ENCODE data around the gene DSTYK.
A peak's percentile ranks its signal among the peaks of the same experiment; 100 is the strongest.
"Not testable (repeated sequence)": the region's sequence is repeated elsewhere in the genome, so short reads cannot be mapped to it uniquely, and the experiment has no call there.

Gene DSTYK

DNA sequence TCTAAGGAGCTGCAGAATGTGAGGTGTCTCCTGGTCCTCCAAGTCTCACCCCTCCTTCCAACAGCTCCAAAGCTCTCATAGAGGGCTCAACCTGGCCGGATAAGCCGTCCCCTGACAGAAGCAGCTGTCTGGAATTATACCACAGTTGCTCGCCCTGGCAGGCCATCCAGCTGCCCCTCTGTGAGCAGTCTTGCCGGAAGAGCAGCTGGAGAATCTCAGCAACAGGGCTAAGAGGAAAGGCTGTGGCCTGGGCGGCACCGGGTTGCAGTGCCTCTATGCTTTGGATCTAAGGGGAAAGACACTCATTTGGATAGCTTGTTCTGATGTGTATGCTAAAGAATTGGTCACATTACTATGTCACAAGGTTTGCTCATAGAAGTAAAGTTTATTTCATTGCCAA is 28.6 kb upstream of the DSTYK start:
- DNase-seq (ENCODE audit: low spot score): no peak

DNA sequence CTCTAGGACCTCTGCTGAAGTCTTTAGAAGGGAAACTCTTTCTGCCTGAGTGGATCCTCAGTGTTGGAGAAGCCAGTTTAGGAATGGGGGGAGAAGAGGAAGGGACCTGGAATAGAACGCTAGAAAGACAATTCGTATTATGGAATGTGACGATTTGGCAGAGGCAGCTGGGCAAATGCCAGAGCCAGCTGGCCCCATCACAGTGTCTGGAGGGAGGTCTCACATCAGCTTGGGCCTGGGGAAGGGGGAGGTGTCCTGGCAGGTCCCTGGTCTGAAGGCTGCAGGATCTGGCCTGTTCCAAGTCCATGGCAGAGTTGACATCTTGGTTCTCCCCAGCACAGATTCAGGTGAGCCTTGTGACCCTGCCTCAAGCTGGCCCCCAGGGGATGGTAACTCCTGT is 27.6 kb upstream of the DSTYK start:
- DNase-seq (ENCODE audit: low spot score): no peak

DNA sequence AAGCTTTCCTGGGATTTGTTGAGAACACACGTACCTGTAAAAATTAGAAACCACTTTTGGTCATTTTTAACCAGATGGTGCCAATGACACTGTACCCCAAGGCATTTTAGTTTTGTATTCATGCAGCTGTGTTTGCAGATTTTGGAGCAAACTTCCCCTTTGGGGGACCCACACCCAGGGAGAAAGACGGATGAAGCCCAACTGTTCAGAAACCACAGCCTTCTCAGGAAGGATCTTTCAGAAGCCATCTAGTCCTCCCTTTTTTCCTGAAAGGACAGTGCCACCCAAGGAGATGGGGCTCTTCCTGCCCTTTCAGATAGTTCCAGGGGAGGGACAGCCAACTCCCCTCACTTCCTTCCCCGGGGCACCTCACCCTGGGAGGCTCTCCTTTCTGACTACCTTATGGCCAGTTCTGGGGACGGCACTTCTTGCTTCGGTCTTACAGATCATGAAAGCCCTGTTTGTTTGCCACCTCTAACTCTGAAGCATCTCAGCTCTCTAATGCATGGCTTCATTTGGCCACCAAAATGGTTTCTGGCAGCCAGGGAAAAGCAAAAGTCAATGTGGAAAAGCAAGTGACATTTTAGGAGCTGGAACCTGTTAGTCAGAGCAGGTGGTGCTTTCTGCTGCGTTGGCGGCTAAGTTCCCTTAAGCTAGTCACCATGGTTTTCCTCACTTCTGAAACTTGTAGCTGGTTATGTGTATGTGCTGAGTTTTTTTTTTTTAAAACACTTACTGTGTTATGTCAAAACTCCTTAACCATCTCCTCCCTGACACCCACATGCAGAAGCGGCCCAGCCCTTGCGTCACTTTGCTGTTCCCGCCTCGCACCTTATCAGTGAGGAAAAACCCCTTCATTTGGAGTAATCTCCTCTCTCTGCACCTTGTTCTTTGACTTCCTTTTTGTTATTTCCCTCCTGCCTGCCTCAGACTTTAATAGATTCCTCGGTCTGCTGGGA is 26.3 kb upstream of the DSTYK start:
- no peak for DNase-seq (ENCODE audit: low spot score)

DNA sequence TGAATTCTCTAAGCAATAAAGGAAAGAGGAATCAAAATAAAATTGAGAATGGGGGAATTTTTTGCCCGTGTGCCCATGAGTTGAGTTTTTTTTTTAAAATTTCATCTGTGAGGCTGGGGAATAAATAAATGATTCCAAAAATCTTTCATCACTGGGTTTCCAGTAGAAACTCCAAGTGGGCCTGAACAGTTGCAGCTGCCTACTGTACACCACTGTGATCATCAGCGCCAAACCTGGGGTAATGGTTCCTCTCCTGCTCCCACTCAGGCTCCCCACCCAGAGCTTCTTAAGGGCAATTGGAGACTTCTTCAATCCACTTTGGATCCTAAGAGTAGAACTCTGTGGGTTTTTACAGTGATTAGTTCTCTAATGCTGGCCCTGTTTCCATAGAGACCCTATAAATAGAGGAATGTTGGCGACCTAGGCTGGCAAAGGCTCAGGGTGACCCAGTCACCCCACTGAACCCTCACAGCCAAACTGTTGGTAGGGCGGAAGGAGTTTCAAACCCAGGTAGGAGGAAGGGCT is 25.5 kb upstream of the DSTYK start:
- DNase-seq (ENCODE audit: low spot score): no peak

DNA sequence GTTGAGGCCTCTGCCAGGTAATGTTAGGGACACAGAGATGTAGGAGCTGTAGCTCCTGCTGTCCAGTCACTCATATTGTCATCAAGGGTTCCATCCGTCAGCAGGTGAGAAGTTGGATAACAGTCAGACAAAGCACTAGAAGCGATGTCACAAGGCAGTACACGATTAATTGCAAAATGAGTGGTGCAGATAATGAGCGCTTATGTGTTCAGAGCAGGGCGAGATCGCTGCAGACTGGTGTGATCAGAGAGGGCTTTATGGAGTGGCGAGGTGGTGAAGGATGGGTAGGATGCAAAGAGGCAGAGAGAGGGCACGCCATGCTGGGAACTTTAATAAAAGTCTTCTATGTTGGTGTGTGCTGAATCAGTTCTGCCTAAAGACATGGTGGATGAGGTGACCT is 25.0 kb upstream of the DSTYK start:
- DNase-seq (ENCODE audit: low spot score): no peak

DNA sequence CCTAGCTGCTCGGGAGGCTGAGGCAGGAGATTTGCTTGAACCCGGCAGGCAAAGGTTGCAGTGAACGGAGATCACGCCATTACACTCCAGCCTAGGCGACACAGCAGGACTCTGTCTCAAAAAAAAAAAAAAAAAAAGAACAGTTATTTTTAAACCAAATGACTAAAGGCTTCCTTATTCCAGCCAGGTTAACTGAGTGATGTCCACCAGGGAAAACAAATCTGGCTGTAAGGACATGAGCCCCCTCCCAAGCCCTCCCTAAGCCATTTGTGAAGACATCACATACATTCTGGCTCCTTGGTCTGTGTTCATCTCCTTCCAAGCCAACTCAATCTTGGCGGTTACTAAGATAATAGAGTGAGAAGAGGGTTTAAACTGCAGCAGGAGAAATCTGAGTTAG is 24.4 kb upstream of the DSTYK start:
- no peak for DNase-seq (ENCODE audit: low spot score)

DNA sequence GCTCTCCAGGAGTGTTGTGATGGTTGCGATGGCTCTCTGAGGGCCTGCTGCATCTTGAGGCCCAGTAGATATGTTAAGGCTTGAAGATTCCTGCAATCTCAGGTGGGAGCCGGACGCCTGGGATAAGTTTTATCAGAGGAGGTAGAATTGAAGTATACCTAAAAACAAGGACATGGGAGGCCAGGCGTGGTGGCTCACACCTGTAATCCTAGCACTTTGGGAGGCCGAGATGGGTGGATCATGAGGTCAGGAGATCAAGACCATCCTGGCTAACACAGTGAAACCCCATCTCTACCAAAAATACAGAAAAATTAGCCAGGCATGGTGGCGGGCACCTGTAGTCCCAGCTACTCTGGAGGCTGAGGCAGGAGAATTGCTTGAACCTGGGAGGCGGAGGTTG is 22.5 kb upstream of the DSTYK start:
- not testable (repeated sequence) for DNase-seq (ENCODE audit: low spot score)

DNA sequence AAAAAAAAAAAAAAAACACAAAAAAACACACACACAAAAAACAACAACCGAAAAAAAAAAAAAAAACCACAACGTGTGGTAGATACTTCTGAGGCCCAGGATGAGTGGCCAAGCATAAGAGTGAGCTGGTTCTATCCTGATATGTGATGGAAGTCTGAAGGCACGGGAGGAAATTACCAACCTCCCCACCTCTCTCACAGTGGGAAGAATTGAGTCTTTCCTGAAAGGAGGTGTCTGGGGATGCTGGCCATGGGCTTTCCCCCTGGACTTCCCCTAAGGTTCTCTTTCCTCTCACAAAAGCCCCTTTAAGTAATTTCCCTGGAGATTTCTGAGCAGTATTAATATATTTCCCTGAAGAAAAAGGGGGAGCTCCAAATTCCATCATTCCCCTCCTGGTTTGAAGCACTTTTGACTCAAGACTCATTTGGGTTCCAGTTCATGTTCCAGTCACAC is 21.5 kb upstream of the DSTYK start:
- no peak for DNase-seq (ENCODE audit: low spot score)

DNA sequence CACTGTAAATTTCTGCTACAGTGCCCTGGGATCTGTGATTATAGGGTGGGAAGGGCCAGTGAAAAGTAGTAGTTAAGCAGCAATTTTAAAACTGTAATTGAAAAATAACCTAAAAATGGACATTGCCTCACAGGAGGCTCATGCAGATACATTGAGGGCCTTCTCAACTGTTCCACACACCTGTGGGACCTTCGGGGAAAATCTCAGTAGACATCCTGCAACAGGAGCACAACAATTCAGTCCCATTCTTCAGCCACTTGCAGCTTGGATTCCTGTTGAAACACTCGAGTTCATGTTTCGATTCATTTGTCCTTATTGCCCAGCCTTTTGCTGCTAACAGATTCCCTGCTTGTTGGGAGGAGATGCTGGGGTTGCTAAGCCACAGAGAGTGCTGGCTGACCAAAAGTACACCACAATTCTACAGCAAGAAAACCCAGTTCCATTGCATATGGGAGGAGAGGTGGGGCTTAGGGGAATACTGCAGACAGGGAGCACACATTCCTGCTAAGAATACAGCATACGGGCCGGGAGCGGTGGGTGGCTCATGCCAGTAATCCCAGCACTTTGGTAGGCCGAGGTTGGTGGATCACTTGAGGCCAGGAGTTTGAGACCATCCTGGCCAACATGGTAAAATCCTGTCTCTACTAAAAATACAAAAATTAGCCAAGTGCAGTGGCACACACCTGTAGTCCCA is 20.8 kb upstream of the DSTYK start:
- no peak for DNase-seq (ENCODE audit: low spot score)

DNA sequence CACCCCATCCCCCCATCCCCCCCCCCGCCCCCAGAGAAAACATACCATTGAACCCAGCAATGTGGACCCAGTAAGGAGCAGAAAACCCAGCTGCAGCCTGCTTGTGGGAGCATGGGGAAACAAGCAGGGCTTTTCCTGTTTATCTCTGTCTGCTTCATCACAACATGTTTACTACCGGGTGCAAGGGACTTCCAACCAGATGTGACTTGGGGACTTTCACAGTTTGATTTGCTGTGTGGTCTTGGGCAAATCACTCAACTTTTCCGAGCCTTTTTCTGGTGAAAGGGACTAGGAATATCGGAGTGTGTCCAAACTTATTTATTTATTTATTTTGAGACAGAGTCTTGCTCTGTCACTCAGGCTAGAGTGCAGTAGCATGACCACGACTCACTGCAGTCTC is 19.5 kb upstream of the DSTYK start:
- DNase-seq (ENCODE audit: low spot score): no peak

DNA sequence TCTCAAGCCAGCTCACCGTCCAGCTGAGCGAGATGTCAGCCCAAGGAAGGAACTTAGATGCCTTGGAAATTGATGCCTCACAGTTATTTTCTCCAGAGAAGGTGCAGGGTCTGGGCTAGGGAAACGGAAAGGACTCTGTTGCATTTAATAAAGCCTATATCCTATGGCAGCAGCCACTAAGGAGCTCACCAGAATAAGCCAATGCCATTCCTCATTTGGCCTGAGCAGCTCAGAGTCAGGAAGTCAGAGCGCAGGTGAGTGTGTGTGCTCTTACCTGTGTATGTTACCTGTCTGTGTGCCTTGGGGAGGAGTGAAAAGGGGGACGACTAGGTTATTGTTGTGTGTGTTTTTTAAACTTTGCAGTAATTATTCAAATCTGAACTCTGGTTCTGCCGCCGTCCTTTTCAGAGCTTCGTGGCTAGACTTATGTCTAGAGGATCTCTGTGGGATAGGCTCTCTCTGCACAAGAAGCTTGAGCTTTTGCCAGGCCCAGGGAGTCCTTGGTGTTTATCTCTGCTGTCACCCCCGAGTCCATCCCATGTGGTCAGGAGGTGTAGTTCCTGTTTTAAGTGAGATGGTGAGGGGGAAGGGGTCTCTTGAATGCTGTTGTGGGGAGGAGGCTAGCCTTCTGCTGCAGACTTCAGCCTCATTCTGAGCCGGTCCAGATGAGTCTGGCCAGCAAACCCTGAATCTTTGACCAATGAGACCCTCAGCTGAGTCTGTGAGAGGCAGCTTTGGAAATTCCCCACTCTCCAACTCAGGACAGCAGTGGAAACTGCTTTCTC is 18.6 kb upstream of the DSTYK start:
- DNase-seq (ENCODE audit: low spot score): no peak

DNA sequence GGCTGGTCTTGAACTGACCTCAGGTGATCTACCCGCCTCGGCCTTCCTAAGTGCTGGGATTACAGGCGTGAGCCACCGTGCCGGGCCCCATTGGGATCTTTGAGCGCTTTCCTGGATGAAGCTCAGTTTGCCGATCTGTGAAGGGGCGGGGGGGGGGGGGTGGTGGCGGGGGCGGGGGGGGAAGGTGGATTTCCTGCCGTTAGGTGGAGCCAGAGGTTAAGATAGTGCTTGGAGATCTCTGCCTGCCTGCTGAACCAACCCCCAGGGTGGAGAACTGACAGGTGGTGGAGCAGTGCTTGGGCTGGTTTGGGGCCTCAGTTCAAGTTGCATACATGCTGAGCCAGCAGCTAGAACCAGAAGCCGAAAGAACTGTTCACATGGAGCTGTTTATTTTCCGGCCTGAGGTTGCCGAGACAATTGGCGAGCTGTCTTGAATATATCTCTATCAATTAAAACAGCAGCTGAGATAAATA is 17.9 kb upstream of the DSTYK start:
- peak; percentile 70 for DNase-seq (ENCODE audit: low spot score)

DNA sequence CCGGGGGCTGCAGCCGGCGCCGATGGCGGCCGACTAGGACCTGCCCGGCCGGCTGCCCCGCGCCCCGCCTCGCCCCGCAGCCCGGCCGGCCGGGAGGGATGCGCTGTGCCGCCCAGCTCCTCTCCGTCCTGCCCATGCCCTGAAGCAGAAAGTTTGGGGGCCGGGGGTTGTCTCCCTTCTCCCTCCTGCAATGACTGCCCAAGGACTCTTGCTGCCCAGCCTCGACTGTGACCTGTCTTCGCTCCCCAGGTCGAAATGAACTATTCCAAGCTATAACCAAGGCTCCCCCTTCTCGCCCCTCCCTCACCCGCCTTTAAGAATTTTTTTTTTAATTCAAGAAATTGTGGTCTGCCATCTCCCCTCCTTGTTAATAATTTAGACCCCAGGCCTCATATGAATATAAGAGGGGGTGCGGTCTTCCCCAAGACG is 16.6 kb upstream of the DSTYK start:
- no peak for DNase-seq (ENCODE audit: low spot score)

DNA sequence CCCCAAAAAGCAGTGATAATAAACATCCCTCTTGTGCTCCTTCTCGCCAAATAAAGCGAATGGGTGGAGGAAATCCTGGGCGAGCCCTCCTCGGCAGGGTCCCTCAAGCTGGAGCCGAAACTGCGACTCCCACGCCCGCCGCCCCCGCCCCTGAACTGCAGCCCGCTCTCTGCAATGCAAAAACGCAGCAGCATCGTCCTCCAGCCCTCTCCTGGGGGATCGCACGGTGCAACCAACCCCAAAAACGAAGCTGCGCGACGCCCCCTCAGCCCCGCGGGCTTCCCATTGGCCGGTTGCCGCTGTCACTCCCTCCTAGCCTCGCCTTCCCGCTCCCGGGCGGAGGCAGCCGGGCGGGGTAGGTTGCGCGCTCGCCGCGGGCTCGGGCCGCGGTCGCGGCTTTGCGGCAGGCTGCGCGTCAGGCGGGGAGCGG is 16.1 kb upstream of the DSTYK start, which contains the start of gene TMCC2:
TSS of gene TMCC2 (plus strand) at position 363 of the 430 bp plus-strand sequence. CDS start 619 bp downstream, outside the sequence.
- DNase-seq (ENCODE audit: low spot score): peak; percentile 77

DNA sequence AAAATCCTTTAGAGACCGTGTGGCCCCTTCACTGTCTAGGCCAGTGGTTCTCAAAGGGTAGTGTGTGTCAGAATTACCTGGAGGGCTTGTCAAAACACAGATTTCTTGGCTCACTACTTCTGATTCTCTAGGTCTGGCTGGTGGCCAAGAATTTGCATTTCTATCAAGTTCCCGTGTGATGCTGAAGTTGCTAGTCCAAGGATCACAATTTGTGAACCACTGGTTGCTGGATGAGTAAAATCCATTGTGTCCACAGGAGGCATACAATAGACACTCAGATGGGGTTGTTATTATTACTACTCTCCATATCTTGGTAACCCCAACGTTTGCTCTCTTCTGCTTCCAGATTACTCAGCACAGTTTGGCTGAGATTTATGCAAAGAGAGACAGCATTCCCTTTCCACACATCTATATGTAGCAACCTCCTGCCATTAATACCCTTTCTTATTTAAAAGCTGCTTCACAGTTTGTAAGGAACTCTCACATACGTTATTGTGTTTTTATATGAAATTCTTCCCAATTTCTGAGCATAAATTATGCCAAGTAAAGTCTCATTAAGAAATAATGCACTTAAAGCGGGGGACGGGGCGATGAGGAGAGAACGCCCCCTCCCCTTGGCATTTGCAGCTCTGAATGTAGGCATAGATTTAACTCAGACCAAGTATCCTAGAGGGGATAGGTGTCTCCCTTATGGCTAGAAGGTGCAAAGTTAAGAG is 15.5 kb upstream of the DSTYK start:
- DNase-seq (ENCODE audit: low spot score): no peak

DNA sequence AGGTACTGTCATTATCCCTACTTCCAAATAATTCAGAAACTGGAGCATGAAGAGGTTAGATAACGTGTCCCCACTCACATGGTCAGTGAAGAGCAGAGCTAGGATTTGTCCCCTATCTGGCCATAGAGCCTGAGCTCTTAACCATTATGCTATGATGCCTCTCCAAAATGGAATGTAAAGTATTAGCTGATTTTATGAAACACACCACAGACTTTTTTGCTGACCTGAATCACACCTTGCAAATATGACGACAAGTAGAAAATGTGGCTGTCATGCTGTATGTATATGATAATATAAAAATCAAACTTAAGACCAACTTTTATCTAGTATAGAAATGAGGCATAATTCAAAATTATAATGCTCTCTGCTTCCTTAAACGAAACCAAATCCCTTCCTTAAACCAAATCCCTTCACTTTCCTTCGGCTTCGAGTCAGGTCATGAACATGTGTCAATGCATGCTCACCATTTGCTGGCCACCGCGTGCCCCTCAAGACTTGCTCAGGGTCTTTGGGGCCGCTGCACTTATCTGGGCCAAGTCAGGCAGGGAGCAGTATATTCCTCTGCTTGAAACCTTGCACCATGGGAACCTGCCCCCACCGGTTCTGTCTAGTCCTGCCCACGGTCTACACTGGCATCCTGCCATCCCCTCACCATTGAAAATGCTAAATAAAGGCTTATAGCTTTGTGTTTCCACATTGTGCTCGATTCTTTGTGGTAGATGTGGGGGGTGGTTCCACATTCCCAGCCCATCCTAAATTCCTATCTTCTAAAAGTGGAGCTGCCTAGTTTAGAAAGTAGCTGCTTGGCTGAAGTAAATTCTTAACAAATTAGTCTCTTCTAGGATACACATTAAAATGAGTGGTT is 14.6 kb upstream of the DSTYK start:
- no peak for DNase-seq (ENCODE audit: low spot score)

DNA sequence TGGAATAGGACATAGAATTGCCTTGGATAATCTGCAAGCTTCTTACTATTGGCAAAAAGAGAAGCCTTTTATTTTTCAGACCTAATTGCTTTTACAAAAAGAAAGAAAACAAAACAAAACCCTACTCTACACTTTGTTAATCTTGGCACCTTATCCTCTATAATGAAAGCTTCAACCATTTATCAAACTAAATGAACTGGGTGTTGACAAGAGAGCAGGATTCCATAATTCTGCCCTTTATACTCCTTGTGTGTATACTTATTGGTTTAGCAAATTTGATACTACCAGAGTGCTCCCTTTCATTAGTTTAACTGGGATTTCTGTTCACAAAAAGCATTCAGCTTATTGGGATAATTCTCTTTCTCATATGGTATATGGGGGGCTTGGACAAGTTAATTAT is 13.2 kb upstream of the DSTYK start:
- DNase-seq (ENCODE audit: low spot score): no peak

DNA sequence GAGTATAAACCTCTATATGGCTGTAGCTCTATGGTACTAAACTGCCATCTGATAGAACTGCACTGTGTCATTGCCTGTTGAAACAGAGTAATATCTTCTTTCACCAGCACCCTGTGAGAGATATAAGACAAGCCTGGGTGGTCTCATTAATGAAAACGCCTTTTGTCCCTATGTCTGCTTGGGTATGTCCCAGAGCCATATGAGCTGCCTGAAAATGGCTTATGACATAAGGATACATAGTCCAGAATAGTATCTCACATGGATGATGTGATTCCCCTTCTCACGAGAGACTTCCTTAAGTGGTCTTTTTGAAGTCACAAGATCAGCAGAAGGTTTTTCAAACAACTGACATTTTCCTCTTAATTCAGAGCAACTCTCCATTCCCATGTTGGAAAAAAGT is 8.9 kb upstream of the DSTYK start:
- no peak for DNase-seq (ENCODE audit: low spot score)

DNA sequence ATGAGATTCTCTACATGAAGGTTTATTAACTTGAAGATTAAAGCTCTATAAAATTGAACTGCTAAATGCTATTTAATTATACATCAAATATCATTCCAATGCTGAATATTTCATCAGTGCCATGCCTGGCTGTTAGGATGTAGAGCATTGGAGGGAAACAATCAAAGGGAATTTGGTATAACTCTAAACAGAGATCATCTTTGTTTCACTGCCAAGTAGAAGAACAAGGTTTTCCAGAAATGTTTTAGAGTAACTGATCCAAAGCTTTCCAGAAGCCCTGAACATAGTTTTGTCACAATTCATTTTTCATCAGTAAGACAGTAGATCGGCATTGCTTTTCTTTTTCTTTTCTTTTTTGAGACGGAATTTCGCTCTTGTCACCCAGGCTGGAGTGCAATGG is 5.9 kb upstream of the DSTYK start:
- DNase-seq (ENCODE audit: low spot score): no peak

DNA sequence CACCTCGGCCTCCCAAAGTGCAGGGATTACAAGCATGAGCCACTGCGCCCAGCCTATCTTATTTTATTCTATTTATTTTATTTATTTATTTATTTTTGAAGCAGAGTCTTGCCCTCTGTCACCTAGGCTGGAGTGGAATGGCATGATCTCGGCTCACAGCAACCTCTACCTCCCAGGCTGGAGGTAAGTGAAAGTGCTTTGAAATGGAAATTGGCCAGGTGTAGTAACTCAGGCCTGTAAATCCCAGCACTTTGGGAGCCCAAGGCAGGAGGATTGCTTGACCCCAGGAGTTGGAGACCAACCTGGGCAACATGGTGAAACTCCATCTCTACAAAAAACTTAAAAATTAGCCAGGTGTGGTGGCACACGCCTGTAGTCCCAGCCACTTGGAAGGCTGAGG is 5.1 kb upstream of the DSTYK start:
- no peak for DNase-seq (ENCODE audit: low spot score)
